ENCODE data around the gene KLK10.

Gene KLK10

DNA sequence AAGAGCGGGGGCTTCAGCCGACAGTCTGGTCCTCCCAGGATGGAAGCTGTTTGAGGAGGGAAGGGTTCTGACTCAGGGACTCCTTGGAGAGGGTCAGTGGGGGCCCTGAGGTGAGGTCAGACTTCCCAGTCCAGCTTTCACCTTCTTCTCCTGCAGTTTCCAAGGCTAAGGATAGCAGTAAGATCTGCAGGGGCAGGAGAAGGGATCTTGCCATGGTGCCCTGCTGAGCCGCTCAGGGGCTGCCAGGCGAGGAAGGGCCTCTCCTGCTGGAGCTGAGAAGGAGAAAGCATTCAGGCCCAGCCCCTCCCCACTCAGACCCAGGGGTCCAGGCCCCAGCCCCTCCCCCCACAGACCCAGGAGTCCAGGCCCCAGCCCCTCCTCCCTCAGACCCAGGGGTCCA, 37.3 kb downstream of the KLK10 start:
- H3K4me3 ChIP-seq (ENCODE audit: control insufficient read depth, low read depth, low read length), result no peak overlapping the region
- TF ChIP-seq, protein P1, sequence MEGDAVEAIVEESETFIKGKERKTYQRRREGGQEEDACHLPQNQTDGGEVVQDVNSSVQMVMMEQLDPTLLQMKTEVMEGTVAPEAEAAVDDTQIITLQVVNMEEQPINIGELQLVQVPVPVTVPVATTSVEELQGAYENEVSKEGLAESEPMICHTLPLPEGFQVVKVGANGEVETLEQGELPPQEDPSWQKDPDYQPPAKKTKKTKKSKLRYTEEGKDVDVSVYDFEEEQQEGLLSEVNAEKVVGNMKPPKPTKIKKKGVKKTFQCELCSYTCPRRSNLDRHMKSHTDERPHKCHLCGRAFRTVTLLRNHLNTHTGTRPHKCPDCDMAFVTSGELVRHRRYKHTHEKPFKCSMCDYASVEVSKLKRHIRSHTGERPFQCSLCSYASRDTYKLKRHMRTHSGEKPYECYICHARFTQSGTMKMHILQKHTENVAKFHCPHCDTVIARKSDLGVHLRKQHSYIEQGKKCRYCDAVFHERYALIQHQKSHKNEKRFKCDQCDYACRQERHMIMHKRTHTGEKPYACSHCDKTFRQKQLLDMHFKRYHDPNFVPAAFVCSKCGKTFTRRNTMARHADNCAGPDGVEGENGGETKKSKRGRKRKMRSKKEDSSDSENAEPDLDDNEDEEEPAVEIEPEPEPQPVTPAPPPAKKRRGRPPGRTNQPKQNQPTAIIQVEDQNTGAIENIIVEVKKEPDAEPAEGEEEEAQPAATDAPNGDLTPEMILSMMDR (conservative IDR thresholded peaks at IDR 0.05; ENCODE audit: control insufficient read depth, insufficient read depth, low read depth, low read length), result no peak

DNA sequence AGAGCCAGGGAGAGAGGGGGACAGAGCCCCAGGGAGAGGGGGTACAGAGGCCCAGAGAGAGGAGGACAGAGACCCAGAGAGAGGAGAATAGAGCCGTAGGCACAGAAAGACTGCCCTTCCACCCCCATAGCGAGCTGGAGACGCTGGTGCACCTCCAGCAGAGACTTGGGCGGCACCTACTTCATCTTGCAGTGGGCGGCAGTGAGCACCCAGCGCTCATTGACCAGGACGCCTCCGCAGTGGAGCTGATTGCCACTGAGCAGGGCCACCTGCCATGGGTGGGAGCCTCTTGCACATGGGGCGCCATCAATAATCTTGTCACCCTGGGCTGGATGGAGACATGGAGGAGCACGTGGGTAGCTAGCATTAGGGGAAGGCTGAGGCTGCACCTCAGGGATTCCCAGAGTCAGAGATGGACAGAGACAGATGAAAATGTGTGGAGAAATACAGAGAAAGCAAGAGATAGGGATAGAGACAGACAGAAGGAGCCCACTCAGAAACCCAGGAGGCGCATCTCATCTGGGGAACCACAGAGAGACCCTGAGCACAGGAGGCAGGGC, 37.8 kb downstream of the KLK10 start:
- H3K4me3 ChIP-seq (ENCODE audit: control insufficient read depth, low read depth, low read length), result no peak overlapping the region
- TF ChIP-seq, protein P1 (conservative IDR thresholded peaks at IDR 0.05; ENCODE audit: control insufficient read depth, insufficient read depth, low read depth, low read length), result no peak
- no peak for DNase-seq (ENCODE audit: low read depth)

More for the DNA sequence above, 37.3 kb downstream of the KLK10 start:
- DNase-seq (ENCODE audit: low read depth), result no peak

DNA sequence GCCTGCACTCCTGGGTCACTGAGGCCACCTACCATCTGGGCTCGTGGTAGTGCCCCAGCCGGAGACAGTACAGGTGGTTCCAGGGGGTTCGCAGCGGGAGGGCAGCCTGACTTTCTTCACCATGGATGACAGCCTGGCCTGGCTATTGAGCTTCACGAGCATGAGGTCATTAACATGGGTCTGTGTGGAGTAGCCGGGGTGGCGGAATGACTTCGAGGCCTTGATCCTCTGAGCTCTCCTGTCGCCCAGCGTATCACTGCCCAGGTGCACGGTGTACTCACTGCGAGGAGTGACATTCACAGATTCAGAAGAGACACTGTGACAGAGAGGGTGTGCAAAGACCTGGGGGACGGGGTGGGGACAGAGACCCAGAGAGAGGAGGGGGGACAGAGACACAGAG, 39.3 kb downstream of the KLK10 start:
- DNase-seq (ENCODE audit: low read depth), result no peak
- no peak overlapping the region for H3K4me3 ChIP-seq (ENCODE audit: control insufficient read depth, low read depth, low read length)
- TF ChIP-seq, protein P1 (conservative IDR thresholded peaks at IDR 0.05; ENCODE audit: control insufficient read depth, insufficient read depth, low read depth, low read length), result no peak

DNA sequence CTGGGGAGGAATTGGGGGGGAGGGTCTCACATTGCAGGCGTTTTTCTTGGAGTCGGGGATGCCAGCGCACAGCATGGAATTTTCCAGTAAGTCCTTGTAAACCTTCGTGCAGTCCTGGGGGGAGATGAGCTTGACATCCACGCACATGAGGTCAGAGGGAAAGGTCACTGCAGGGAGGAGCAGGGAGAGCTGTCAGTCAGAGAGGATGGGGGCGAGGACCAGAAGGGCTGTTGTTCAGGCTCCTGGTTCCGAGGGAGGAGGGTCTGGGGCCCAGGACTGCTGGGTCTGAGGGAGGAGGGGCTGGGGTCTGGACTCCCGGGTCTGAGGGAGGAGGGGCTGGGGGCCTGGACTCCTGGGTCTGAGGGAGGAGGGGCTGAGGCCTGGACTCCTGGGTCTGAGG, 39.8 kb downstream of the KLK10 start:
- no peak for DNase-seq (ENCODE audit: low read depth)
- TF ChIP-seq, protein P1 (conservative IDR thresholded peaks at IDR 0.05; ENCODE audit: control insufficient read depth, insufficient read depth, low read depth, low read length), result no peak
- no peak overlapping the region for H3K4me3 ChIP-seq (ENCODE audit: control insufficient read depth, low read depth, low read length)

DNA sequence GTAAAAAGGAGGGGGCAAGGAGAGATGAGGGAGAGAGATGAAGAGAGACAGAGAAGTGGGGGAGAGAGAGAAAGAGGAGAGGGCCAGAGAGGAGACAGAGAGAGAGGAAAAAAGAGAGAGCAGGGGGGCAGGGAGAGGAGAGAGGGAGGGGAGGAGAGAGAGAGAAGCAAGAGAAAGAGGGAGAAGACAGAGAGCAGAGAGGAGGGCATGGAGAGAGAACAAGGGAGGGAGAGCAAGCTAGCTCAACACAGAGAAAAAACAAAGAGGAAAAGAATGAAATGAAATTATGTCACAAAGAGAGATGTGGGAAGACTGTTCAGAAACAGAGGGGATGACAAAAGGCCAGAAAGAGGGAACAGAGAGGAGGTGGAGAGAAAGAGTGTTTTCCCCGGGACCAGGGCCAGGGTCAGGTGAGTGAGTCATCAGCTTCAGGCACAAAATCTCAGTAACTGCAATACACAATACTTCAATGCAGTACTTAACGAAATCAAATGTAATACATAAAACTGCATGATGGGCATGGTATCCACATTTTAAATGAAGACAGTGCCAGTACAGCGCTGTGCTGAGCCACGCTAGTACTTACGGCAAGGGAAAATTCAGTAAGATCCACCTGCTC, 40.6 kb downstream of the KLK10 start:
- TF ChIP-seq, protein P1 (conservative IDR thresholded peaks at IDR 0.05; ENCODE audit: control insufficient read depth, insufficient read depth, low read depth, low read length), result no peak
- DNase-seq (ENCODE audit: low read depth), result no peak

DNA sequence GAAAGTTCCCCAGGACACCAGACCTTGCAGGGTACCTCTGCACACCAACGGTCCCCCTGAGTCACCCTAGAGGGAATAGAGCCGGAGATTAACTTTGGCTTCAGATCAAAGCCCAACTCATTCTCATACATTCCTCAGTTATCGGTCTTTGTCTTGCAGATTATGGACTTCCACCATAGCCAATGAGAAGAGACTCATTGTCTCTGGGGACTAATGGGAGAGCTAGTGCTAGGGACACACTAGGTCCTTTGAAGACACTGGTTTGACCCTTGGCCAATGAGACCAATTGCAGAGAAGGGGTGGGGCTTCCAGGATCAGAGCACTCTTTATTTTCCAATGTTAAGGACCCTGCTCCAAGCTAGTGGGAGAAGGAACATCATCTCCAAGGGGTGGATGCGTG, 41.9 kb downstream of the KLK10 start:
- TF ChIP-seq, protein P1 (conservative IDR thresholded peaks at IDR 0.05; ENCODE audit: control insufficient read depth, insufficient read depth, low read depth, low read length), result no peak
- no peak overlapping the region for H3K4me3 ChIP-seq (ENCODE audit: control insufficient read depth, low read depth, low read length)
- no peak for DNase-seq (ENCODE audit: low read depth)

More for the DNA sequence above, 40.6 kb downstream of the KLK10 start:
- H3K4me3 ChIP-seq (ENCODE audit: control insufficient read depth, low read depth, low read length), result no peak overlapping the region
